COLO829 (cell line): ENCODE results near the gene CES1.
"Not testable (repeated sequence)": the region's sequence is repeated elsewhere in the genome, so short reads cannot be mapped to it uniquely, and the experiment has no call there.

Source experiments
- DNase-seq: peaks from one replicate; pipeline ENCODE4 v3.0.0; 2012; ENCODE audit warnings: low spot score

CES1 gene

DNA sequence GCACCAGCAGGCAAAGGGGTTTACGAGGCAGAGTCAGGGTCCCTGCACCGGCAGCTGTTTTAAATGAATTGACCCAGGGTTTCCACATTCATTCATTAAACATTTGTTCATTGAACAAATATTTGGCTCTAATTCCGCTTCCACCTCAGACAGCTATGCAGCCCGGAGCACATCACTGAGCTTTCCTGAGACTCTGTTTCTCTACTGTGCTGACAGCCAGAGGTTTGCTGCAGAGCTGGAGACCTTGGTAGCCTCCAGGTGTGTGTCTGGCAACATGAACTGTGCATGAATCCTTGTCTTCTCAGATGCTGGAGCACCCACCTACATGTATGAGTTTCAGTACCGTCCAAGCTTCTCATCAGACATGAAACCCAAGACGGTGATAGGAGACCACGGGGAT, 42.7 kb downstream of the CES1 start:
- DNase-seq, result not testable (repeated sequence)

DNA sequence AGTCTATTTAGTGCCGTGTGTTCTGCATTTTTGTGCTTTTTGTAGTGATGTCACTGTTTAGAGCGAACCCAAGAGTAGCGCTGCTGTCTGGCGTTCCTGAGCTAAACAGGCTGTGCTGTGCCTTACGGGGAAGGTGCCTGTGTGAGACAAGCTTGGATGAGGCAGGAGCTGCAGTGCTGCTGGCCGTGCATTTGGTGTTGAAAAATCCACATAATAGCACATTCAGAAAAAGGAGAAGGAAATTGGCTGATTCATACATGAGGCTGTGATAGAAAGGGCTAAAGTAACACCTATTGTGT, 50.2 kb downstream of the CES1 start:
- not testable (repeated sequence) for DNase-seq

DNA sequence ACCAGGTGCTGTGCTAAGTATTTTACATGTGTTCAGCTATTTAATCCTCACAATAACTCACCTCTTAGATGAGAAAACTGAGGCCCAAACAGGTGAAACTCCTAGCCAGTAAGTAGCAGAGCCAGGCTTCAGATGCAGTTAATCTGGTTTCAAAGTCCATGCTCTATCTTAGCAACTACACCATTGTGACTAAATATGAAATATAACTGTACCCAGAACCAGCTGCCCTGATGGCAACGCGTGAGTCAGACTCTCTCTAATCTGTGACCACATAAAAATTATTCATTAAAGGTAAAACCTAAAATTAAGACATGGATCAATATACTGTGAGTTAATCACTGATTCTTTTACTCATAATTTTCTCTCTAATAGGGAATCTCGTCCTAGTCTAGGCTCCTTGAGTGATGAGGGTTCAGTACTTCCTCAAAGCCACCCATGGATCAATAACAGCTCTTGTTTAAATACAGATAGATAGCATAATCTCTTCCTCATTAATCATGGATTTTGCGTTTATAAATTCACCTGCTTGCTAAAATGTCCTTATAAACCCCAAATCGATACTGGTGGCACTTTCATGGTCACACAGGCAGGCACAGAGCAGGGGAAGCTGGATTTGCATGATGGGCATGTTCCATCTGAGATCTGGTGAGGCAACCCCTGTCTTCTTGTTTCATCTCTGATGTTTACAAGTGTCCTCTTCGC, 50.7 kb downstream of the CES1 start:
- DNase-seq, result not testable (repeated sequence)

DNA sequence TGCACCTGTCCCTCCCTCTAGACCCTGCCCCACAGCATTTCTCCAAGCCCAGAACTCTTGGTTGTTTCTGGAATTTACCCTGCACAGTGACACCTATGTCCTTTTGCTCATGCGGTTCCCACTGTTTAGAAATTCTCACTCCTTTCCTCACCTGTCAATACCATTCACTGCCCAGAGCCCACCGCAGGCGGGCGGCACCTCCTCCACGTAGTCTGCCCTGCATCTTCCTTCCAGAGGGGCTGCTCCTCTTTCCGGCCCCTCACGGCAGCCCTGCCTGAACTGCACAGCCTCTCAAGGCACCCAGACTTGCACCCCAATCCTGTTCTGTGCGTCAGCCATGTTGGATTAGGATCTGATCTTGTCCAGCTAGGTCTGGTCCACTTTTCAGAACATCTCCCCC, 51.4 kb downstream of the CES1 start:
- not testable (repeated sequence) for DNase-seq

- not testable (repeated sequence) for DNase-seq
Observed at GRCh38 chr16:55780095-55780407, 52.8 kb downstream of the CES1 start.

DNA sequence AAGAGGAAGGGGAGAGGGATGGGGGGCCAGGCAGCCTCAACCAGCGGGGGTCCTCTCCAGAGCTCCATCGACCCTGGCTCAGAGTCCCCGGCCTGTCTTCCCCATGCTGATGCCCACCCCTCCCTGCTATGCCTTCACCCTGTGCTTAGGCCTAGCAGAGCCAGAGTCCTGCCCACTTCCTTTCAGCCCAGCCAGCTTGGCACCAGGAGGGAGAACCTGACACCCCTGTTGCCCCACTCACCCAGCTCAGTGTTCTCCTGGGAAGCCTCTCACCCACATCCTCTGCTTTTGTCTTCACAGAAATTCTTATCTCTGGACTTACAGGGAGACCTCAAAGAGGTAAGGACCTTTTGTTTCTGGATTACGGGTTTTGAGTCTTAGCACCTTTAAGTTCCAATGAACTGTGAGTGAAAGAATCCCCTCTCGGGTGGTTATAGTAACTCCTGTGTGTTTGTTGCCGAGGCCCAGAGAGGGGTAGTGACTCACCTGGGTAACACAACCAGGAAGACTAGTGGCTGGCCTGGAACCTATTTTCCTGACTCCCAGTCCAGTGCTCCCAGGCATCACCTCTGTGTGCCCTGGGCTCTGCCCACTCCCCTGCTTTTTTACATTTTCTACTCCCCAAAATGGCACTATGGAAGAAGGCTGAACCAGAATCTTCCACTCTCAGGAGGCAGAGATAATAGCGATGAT, 53.3 kb downstream of the CES1 start:
- DNase-seq, result no peak

- DNase-seq, result no peak
Observed at GRCh38 chr16:55778757-55779156, 54.1 kb downstream of the CES1 start.

- DNase-seq, result no peak
Observed at GRCh38 chr16:55775857-55776256, 57.0 kb downstream of the CES1 start.

DNA sequence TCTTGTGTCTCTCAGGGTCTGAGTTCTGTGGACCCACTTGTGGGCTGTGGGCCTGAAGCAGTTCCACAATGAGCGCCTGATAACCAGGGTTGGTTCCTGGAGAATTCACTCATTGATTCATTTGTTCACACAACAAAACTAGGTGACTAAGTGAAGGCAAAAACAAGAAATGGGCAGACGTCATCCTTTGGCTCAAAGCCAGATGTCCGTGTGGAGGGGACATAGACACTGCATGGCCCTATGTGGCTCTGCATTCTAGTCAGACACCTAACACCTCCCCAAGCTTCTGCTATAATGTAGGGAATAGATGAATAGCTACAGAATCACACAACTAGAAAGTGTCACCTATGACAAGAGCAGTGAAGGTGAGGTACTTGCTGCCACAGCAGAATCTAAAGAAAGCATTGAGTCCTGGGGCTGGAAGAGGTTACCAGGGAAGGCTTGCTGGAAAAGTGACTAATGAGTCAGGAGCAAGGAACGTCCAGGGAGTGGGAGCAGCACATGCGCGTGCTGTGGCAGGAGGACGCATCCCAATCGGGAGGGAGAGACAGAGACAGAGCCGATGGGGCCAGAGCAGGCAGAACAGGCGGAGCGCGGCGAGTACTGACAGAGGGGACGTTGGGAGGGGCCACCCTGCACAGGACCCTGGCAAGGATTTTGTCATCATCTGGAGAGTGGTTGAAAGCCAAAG, 58.9 kb downstream of the CES1 start:
- no peak for DNase-seq

DNA sequence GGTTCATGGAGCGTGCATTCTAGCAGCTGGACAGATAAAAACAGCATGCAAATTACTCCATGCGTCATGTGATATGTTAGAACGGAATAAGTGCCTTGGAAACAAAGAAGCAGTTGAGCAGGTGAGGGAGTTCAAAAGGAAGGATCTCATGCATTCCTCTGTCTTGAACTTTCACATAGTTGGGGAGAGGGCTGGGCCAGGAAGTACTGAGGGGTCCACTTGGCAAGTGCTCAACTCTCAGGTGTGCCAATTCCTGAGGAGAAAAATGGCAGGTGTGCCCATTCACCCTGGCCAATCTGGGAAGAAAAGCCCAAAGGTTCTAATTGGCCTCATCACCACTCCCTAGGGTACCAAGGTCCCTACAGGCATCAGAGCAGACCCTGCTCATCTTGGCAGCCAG, 67.7 kb downstream of the CES1 start:
- DNase-seq, result no peak

DNA sequence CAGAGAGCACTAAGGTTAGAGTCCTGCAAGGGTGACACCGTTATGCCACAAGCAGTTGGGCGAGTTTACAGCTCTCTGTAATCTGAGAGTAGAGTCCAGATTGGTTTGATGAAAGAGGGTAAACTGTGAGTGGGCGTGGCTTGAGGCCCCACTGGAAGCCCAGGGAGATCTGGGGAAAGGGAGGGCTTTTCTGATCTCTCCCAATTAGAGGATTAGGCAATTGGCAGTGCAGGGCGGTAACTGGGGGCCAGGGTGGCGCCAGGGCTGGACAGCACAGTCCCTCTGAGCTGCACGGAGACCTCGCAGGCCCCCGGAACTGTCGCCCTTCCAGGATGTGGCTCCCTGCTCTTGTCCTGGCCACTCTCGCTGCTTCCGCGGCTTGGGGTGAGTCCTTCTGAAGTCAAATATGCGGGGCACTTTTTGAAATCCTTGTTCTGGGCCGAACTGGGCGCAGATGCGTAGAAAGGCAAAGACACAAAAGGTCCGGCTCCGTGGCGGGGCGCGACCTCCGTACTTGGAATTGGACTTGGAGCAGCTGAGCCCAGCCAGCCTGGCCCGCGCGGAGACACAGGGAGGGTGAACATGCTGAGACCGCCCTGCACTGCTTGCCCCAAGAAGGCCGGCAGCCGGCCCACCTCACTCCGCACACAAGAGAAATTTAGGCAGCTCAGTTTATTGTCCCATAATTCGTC, 72.4 kb downstream of the CES1 start:
- DNase-seq, result no peak

- DNase-seq, result not testable (repeated sequence)
Observed at GRCh38 chr16:55759965-55760309, 73.0 kb downstream of the CES1 start.

GRCh38 chr16:55757595-55758527, 75.0 kb downstream of the CES1 start:
- not testable (repeated sequence) for DNase-seq

- no peak for DNase-seq
Observed at GRCh38 chr16:55756963-55757362, 75.9 kb downstream of the CES1 start.

DNA sequence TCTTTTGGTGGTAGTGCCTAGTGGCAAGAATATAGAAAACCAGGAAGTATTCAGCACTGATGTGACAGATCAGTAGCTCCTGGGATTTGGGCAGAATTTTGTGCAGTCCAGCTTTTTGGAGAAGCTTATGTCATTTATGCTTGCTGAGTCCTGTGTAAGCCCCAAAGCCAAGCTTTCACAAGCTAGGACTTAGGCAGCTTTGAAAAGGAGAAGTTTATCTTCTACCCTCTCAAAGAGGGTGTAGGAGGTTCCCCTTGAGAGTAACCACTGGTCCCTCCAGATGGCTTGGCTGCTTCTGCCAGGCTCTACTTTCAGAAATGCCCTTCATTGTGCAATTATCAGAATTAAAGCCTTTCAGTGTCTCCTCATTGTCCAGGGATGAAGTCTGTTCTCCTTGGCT, 78.8 kb downstream of the CES1 start:
- DNase-seq, result no peak

- not testable (repeated sequence) for DNase-seq
Observed at GRCh38 chr16:55753145-55753631, 79.7 kb downstream of the CES1 start.
